ENCODE data around the gene FLNC.

FLNC gene

DNA sequence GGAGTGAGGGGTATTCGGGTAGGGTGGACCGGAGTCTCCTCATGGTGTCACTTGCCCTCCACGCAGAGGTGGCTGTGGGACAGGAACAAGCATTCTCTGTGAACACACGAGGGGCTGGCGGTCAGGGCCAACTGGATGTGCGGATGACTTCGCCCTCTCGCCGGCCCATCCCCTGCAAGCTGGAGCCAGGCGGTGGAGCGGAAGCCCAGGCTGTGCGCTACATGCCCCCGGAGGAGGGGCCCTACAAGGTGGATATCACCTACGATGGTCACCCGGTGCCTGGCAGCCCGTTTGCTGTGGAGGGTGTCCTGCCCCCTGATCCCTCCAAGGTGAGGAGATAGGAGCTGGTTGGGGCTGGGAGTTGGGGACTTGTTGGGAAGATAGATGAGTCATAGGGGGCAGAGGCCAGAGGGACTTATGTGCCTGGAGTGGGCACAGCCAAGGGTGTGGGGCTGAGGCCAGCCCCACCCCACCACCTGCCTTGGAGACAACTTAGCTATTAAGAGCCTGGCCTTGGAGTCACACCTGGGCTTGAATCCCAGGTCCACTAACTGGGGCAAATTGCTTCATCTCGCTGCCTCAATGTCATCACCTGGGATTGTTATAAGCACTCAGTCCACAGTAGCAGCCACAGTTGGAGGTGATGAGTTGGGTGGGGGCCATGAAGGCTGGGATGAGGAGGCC lies 13.9 kb downstream of the FLNC start:
- DNase-seq (ENCODE audit: low read depth in 2 of 2), result no peak

- no peak for DNase-seq (ENCODE audit: low read depth in 2 of 2)
Observed at GRCh38 chr7:128844777-128845311, 14.6 kb downstream of the FLNC start.

DNA sequence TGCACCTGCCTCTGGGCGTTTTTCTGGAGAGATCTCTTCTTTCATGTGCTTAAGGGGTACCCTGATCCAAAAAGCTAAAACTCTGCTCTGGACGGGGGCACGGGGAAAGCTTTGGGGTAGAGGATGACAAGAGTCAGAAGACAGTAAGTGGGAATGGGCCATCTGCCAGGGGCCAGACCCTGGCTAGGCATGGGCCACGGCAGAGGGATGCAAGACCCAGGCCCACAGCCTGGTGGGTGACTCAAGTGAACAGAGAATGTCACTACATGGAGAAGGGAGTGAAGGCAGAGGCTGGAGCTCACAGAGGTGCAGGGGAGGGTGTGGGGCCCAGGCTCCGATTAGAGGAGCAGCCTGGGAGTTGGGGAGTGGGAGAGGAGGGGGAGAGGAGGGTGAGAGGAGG lies 15.3 kb downstream of the FLNC start:
- no peak for DNase-seq (ENCODE audit: low read depth in 2 of 2)

GRCh38 chr7:128845987-128846386 lies 15.8 kb downstream of the FLNC start:
- DNase-seq (ENCODE audit: low read depth in 2 of 2), result no peak

DNA sequence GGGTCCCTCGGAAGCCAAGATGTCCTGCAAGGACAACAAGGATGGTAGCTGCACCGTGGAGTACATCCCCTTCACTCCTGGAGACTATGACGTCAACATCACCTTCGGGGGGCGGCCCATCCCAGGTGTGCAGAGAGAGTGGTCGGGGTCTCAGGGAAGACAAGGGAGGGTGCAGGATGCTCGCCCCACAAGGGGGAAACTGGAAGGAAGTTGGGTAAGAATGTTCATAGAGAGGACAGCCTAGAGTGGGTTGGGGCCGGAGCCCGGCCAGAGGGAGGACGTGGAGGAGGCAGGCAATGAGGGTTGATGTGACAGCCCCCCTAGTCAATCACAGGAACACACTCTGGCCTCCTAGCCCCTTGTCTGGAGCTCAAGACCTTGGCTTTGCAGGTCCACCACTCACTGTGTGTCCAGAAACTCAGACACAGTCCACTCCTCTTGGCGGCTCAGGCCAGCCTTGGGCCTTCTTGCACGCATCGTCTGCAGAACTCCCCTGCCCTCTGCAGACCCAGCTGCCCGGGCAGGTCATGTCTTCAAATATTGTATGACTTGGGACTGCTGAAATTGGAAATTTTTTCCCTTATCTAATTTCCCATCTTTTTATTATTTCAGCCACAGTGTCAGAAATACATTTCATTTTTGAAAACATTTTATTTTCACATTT lies 16.7 kb downstream of the FLNC start:
- DNase-seq (ENCODE audit: low read depth in 2 of 2), result no peak

- no peak for DNase-seq (ENCODE audit: low read depth in 2 of 2)
Observed at GRCh38 chr7:128847721-128848211, 17.6 kb downstream of the FLNC start.

DNA sequence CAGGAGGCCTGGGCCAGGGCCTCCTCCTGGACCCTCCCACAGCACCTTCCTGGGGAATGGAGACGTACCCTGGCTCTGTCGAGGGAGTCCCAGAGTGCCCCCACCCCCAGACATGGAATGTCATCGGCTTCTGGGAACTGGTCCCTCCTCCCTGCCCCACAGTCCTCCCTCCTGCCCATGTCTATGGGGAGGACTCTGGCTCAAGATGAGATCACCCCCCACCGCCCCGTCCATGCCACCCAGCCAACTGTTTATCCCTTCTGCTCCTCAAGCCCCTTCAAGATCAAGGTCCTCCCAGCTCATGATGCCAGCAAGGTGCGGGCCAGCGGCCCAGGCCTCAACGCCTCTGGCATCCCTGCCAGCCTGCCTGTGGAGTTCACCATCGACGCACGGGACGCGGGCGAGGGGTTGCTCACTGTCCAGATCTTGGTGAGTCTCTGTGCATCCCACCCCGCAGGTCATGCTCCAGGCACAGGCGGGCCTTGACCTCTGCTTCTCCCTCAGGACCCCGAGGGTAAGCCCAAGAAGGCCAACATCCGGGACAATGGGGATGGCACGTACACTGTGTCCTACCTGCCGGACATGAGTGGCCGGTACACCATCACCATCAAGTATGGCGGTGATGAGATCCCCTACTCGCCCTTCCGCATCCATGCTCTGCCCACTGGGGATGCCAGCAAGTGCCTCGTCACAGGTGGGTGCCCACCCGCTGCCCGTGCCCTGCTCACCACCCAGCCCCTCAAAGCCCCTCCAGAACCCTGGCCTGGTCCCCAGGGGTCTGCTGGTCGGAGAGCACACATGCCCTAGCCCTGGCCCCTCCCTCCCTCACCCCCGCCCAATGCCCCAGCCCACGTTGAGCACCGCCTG lies 18.3 kb downstream of the FLNC start:
- DNase-seq (ENCODE audit: low read depth in 2 of 2), result no peak

DNA sequence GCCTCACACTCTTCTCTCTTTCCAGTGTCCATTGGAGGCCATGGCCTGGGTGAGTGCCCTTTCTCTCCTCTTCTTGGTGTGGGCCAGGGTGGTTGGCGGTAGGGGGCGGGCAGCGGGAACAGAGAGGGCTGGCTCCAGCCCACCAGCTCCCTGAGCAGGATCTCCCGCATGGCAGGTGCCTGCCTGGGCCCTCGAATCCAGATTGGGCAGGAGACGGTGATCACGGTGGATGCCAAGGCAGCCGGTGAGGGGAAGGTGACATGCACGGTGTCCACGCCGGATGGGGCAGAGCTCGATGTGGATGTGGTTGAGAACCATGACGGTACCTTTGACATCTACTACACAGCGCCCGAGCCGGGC lies 18.9 kb downstream of the FLNC start:
- no peak for DNase-seq (ENCODE audit: low read depth in 2 of 2)

- DNase-seq (ENCODE audit: low read depth in 2 of 2), result no peak
Observed at GRCh38 chr7:128849804-128850490, 19.7 kb downstream of the FLNC start.

GRCh38 chr7:128852537-128853254 lies 22.5 kb downstream of the FLNC start:
- DNase-seq (ENCODE audit: low read depth in 2 of 2), result no peak

GRCh38 chr7:128853799-128854198 lies 23.6 kb downstream of the FLNC start:
- DNase-seq (ENCODE audit: low read depth in 2 of 2), result no peak

DNA sequence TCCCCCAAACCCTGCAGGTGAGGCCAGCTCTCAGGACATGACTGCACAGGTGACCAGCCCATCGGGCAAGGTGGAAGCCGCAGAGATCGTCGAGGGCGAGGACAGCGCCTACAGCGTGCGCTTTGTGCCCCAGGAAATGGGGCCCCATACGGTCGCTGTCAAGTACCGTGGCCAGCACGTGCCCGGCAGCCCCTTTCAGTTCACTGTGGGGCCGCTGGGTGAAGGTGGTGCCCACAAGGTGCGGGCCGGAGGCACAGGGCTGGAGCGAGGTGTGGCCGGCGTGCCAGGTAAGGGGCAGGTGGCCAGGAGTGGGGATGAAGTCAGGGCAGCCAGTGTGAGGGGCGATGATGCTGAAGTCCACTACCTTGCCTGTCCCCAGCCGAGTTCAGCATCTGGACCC lies 24.2 kb downstream of the FLNC start:
- DNase-seq (ENCODE audit: low read depth in 2 of 2), result no peak

DNA sequence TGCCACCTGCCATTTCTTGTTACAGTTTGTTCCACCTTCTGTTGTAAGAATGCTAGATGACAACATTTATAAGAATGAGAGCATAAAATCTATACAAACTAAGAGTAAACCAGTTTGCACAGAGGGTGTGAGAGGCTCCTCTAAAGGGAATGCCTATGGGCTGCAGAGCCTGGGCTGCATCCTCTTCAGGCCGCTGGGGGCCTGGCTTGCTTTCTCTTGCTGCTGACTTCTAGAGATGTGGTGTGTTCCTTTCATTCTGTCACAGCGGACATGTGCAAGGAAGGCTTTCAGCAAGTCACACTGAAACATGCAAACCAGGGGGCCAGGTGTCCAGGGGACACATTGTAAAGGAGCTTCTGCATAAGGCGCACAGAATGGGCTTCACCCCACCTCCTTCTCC lies 25.4 kb downstream of the FLNC start:
- DNase-seq (ENCODE audit: low read depth in 2 of 2), result no peak

- DNase-seq (ENCODE audit: low read depth in 2 of 2), result no peak
Observed at GRCh38 chr7:128856001-128856718, 26.0 kb downstream of the FLNC start.

GRCh38 chr7:128858380-128859231 lies 28.4 kb downstream of the FLNC start:
- DNase-seq (ENCODE audit: low read depth in 2 of 2), result no peak

- no peak for DNase-seq (ENCODE audit: low read depth in 2 of 2)
Observed at GRCh38 chr7:128859232-128860157, 29.3 kb downstream of the FLNC start.

DNA sequence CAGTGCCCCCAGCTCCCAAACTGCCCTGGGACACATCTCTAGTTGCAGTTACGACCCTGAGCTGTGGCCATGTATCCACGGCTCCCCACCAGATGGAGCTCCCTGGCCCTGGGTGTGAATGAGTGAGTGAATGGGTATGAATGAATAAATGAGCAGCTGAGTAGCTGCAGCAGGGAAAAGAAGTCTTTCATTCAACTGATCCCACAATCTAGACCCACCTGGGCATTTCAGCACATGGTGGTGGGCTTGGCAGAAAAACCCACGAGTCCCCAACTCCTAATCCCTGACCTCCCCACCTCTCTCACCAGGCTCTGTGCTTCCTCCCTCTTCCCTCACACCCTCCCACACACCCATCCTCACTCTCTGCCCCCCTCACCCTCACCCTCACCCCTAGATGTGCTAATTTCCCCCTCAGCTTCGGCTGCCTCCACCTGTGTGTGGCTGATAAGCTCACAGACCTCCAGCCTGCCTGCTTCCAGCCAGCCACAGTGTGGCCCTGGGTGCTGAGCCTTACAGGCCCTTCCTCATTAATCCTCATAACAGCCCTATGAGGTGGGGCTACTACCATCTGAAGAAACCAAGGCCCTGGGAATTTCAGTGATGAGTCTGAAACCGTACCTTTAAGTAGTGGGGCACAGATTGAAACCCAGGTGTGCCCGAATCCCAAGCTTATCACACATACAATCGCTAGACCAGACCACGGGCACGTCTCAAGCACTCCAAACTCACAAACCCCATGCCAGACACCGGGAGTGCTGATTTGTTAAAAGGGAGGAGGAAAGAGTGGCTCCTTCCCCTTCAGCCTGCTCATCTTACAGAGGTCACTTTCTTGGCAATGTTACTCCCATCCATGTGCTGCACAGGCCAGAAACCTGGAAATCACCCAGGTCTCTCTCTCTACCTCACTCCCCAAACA lies 30.2 kb downstream of the FLNC start:
- DNase-seq (ENCODE audit: low read depth in 2 of 2), result no peak

Measured in stimulated activated CD4-positive, alpha-beta T cell treated with anti-CD3 and anti-CD28 coated beads, Interleukin-4, amount 100 ng/mL, for 48 hours (primary cell).